ENCODE results near the gene IRF9. TPM values are rescaled to one million over a fixed set of nuclear protein-coding genes. Genes with fewer than 3 reads are reported as not detected.

Gene IRF9
- total and polyA plus RNA-seq, 2 of the 13 experiments (the other 11 are each of a cell fraction or from before 2014, with no cell fraction given) = 14.9 to 49.7 TPM

DNA sequence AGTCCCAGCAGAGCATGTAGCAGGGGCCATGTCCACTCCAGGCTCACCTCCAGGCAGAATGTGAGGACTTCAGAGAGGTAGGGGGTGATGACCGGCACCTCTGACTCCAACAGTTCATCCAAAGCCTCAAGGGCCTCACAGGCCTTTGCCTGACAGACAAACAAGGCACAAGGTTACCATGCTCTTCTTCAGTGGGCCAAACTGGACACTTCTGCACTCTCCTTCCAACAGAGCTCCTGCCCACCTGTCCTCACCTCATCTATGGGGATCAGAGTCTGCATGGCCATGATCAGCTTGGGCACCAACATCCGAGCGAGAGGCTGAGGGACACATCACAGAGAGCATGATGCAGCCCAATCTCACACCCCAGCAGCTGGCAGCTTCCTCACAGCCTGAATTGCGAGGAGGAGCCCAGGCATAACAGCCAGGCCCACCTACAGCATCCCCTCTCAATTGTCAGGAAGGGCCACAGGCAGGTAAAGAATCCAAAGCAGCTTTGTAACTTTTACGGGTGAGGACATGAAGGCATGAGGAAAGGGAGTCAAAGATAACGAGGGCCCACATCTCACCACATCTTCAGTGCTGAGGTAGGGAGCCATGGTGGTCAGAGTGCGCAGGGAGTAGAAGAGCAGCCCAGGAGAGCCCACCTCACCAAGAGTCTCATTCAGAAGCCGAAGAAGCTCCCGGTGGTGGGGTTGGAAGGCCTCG is 25.9 kb downstream of the IRF9 start (continued):
- TF ChIP-seq CCDC6 (CRISPR knock-in tag; IDR thresholded peaks at IDR 0.05) = no peak
- 0 out of 2 replicates have a peak, but pooled peaks have one; percentile 47 for TF ChIP-seq ZNF207 (IDR thresholded peaks at IDR 0.05; ENCODE audit: borderline replicate concordance)
- TF ChIP-seq ZNF557 (CRISPR knock-in tag; IDR thresholded peaks at IDR 0.05) = no peak
- peak; percentile 34; the same call in 1 of the 2 replicates for TF ChIP-seq ZNF333 (CRISPR knock-in tag; IDR thresholded peaks at IDR 0.05; ENCODE audit: borderline replicate concordance)
- TF ChIP-seq ZSCAN12 (CRISPR knock-in tag; IDR thresholded peaks at IDR 0.05) = no peak
- no peak for TF ChIP-seq CAMTA2 (CRISPR knock-in tag; IDR thresholded peaks at IDR 0.05; ENCODE audit: borderline replicate concordance)
- no peak for TF ChIP-seq RFX1 (IDR thresholded peaks at IDR 0.05)
- no peak for TF ChIP-seq DNMT3B (CRISPR knock-in tag; conservative IDR thresholded peaks at IDR 0.05)
- TF ChIP-seq ETV5 (CRISPR knock-in tag; IDR thresholded peaks at IDR 0.05; ENCODE audit: borderline replicate concordance) = no peak
- TF ChIP-seq SATB2 (CRISPR knock-in tag; IDR thresholded peaks at IDR 0.05) = no peak
- no peak for TF ChIP-seq ZNF883 (CRISPR knock-in tag; IDR thresholded peaks at IDR 0.05; ENCODE audit: not compliant biosample characterization)
- peak; percentile 44; the same call in 1 of the 2 replicates for TF ChIP-seq NRL (CRISPR knock-in tag; IDR thresholded peaks at IDR 0.05; ENCODE audit: borderline replicate concordance)
- no peak for TF ChIP-seq SP140L (CRISPR knock-in tag; IDR thresholded peaks at IDR 0.05; ENCODE audit: borderline replicate concordance)
- TF ChIP-seq ZNF709 (CRISPR knock-in tag; IDR thresholded peaks at IDR 0.05) = no peak
- TF ChIP-seq ZNF234 (CRISPR knock-in tag; conservative IDR thresholded peaks at IDR 0.05) = no peak
- no peak for TF ChIP-seq ZNF224 (CRISPR knock-in tag; IDR thresholded peaks at IDR 0.05)
- TF ChIP-seq HOXA7 (CRISPR knock-in tag; IDR thresholded peaks at IDR 0.05) = no peak
- TF ChIP-seq CENPT (CRISPR knock-in tag; IDR thresholded peaks at IDR 0.05; ENCODE audit: low read depth) = 0 out of 2 replicates have a peak, but pooled peaks have one; percentile 56
- TF ChIP-seq ZNF768 (CRISPR knock-in tag; IDR thresholded peaks at IDR 0.05) = peak; percentile 31; the same call in 1 of the 2 replicates
- TF ChIP-seq, protein P1, sequence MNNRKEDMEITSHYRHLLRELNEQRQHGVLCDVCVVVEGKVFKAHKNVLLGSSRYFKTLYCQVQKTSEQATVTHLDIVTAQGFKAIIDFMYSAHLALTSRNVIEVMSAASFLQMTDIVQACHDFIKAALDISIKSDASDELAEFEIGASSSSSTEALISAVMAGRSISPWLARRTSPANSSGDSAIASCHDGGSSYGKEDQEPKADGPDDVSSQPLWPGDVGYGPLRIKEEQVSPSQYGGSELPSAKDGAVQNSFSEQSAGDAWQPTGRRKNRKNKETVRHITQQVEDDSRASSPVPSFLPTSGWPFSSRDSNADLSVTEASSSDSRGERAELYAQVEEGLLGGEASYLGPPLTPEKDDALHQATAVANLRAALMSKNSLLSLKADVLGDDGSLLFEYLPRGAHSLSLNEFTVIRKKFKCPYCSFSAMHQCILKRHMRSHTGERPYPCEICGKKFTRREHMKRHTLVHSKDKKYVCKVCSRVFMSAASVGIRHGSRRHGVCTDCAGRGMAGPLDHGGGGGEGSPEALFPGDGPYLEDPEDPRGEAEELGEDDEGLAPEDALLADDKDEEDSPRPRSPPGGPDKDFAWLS (CRISPR knock-in tag; IDR thresholded peaks at IDR 0.05; ENCODE audit: borderline replicate concordance) = no peak
- no peak for TF ChIP-seq SMARCE1 (IDR thresholded peaks at IDR 0.05; ENCODE audit: borderline replicate concordance)
- TF ChIP-seq, protein P2, sequence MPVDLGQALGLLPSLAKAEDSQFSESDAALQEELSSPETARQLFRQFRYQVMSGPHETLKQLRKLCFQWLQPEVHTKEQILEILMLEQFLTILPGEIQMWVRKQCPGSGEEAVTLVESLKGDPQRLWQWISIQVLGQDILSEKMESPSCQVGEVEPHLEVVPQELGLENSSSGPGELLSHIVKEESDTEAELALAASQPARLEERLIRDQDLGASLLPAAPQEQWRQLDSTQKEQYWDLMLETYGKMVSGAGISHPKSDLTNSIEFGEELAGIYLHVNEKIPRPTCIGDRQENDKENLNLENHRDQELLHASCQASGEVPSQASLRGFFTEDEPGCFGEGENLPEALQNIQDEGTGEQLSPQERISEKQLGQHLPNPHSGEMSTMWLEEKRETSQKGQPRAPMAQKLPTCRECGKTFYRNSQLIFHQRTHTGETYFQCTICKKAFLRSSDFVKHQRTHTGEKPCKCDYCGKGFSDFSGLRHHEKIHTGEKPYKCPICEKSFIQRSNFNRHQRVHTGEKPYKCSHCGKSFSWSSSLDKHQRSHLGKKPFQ (CRISPR knock-in tag; IDR thresholded peaks at IDR 0.05; ENCODE audit: insufficient replicate concordance) = no peak
- 0 out of 2 replicates have a peak, but pooled peaks have one; percentile 11 for TF ChIP-seq PHF8 (CRISPR knock-in tag; IDR thresholded peaks at IDR 0.05)
- TF ChIP-seq TARDBP (CRISPR knock-in tag; IDR thresholded peaks at IDR 0.05) = no peak
- TF ChIP-seq FOXC1 (CRISPR knock-in tag; IDR thresholded peaks at IDR 0.05; ENCODE audit: borderline replicate concordance) = no peak
- peak; percentile 53; the same call in 1 of the 2 replicates for TF ChIP-seq BRD4 (CRISPR knock-in tag; IDR thresholded peaks at IDR 0.05)
- no peak for TF ChIP-seq ZNF549 (CRISPR knock-in tag; IDR thresholded peaks at IDR 0.05)
- no peak for TF ChIP-seq ZNF292 (CRISPR knock-in tag; IDR thresholded peaks at IDR 0.05; ENCODE audit: borderline replicate concordance, low read depth)

Data from HepG2 (cell line).